Hematopoietic multipotent progenitor cell treated with erythropoietin and hydrocortisone succinate and interleukin-3 and kit ligand, for 4 days (in vitro differentiated cells): Measurements from ENCODE around the gene KLHL30.
"Not testable (repeated sequence)": the region's sequence is repeated elsewhere in the genome, so short reads cannot be mapped to it uniquely, and the experiment has no call there.

Experiments used
- DNase-seq: peaks from one replicate; pipeline ENCODE4 v3.0.0-alpha.2; 2015

The KLHL30 gene

GRCh38 chr2:238101891-238102841, 36.3 kb upstream of the KLHL30 start:
- DNase-seq = no peak

- no peak for DNase-seq
These were observed 35.6 kb upstream of the KLHL30 start for GRCh38 chr2:238102865-238103264.

GRCh38 chr2:238103465-238104225, 34.8 kb upstream of the KLHL30 start:
- DNase-seq = no peak

GRCh38 chr2:238104226-238104690, 34.2 kb upstream of the KLHL30 start:
- DNase-seq = no peak

- no peak for DNase-seq
These were observed 33.6 kb upstream of the KLHL30 start for GRCh38 chr2:238104691-238105371.

GRCh38 chr2:238105506-238106338, 32.7 kb upstream of the KLHL30 start:
- DNase-seq = no peak

- DNase-seq = no peak
These were observed 32.1 kb upstream of the KLHL30 start for GRCh38 chr2:238106339-238106697.

- peak; percentile 50 for DNase-seq
These were observed 31.6 kb upstream of the KLHL30 start for GRCh38 chr2:238106698-238107524.

GRCh38 chr2:238107525-238108422, 30.7 kb upstream of the KLHL30 start:
- DNase-seq = no peak

- DNase-seq = peak; percentile 60
These were observed 29.9 kb upstream of the KLHL30 start for GRCh38 chr2:238108423-238109183.

GRCh38 chr2:238113611-238114010, 24.9 kb upstream of the KLHL30 start:
- DNase-seq = no peak

- DNase-seq = no peak
These were observed 24.1 kb upstream of the KLHL30 start for GRCh38 chr2:238114331-238114841.

- no peak for DNase-seq
These were observed 23.4 kb upstream of the KLHL30 start for GRCh38 chr2:238114851-238115660.

- not testable (repeated sequence) for DNase-seq
These were observed 22.8 kb upstream of the KLHL30 start for GRCh38 chr2:238115709-238116108.

- no peak for DNase-seq
These were observed 21.9 kb upstream of the KLHL30 start for GRCh38 chr2:238116298-238117198.

GRCh38 chr2:238117199-238118154, 21.0 kb upstream of the KLHL30 start:
- DNase-seq = no peak
